Smooth muscle cell (in vitro differentiated cells): ENCODE data around the gene SLC6A6. TPM values are rescaled to one million over a fixed set of nuclear protein-coding genes. Genes with fewer than 3 reads are reported as not detected.

Experiments used
- DNase-seq: peaks from one replicate; lab custom pipeline; 2025; ENCODE audit not compliant: unreplicated experiment; lab: John Stamatoyannopoulos, UW
- H2AFZ ChIP-seq: fragments of 200-600 bp; sonication (generic); 2 replicates; pipeline ENCODE4 v1.6.0; 2016; ENCODE audit warnings: antibody characterized with exemption, low read depth, mild to moderate bottlenecking
- H3F3A ChIP-seq: fragments of 200-600 bp; sonication (generic); 2 replicates; pipeline ENCODE4 v1.6.0; 2017; ENCODE audit warnings: antibody characterized with exemption, low read depth
- H3K27ac ChIP-seq: fragments of 200-600 bp; sonication (generic); 2 replicates; pipeline ENCODE4 v1.5.1; 2016; ENCODE audit warnings: low read depth, mild to moderate bottlenecking
- H3K27me3 ChIP-seq: fragments of 200-600 bp; sonication (generic); 2 replicates; pipeline ENCODE4 v1.6.1; 2016; ENCODE audit warnings: low read depth, mild to moderate bottlenecking
- H3K36me3 ChIP-seq: fragments of 200-600 bp; sonication (generic); 2 replicates; pipeline ENCODE4 v1.5.1; 2016; ENCODE audit warnings: low read depth
- H3K4me1 ChIP-seq: fragments of 200-600 bp; sonication (generic); 2 replicates; pipeline ENCODE4 v1.5.1; 2016; ENCODE audit warnings: low read depth
- H3K4me2 ChIP-seq: fragments of 200-600 bp; sonication (generic); 2 replicates; pipeline ENCODE4 v1.6.0; 2016; ENCODE audit warnings: mild to moderate bottlenecking
- H3K4me3 ChIP-seq: fragments of 200-600 bp; sonication (generic); 2 replicates; pipeline ENCODE4 v1.5.1; 2016; ENCODE audit warnings: mild to moderate bottlenecking
- H3K79me2 ChIP-seq: fragments of 200-600 bp; sonication (generic); 2 replicates; pipeline ENCODE4 v1.6.0; 2016; ENCODE audit warnings: low read depth, mild to moderate bottlenecking
- H3K9ac ChIP-seq: fragments of 200-600 bp; sonication (generic); 2 replicates; pipeline ENCODE4 v1.6.0; 2016; ENCODE audit warnings: low read depth
- H3K9me3 ChIP-seq: fragments of 200-600 bp; sonication (generic); replicated peaks from 2 replicates; pipeline ENCODE4 v1.5.1; 2016; ENCODE audit warnings: low read depth
- H4K20me1 ChIP-seq: fragments of 200-600 bp; sonication (generic); 2 replicates; pipeline ENCODE4 v1.6.0; 2016; ENCODE audit warnings: low read depth
- CTCF ChIP-seq: fragments of 200-600 bp; sonication (generic); IDR thresholded peaks from 2 replicates; pipeline ENCODE4 v1.5.1; 2017; ENCODE audit warnings: borderline replicate concordance, mild to moderate bottlenecking, antibody characterized with exemption; ENCODE audit not compliant: insufficient read depth, poor library complexity, severe bottlenecking
- WGBS: methylation state at CpG from one replicate; pipeline ENCODE4 v1.1.7; 2016; ENCODE audit warnings: low lambda C conversion rate; 5-methylcytosine and 5-hydroxymethylcytosine counted together
- polyA plus RNA-seq: library from polyadenylated mRNA; unstranded; fragments of >200 nt; fragmentation: Nextera tagmentation; extraction: Ambion mirVana; gene quantifications from 2 replicates; pipeline ENCODE4 v1.2.1, GENCODE V29; 2016
- total RNA-seq: library from RNA; depleted of rRNA; stranded (reverse); fragments of >200 nt; gene quantifications from 2 replicates; pipeline ENCODE4 v1.2.3, GENCODE V29; 2014

Gene SLC6A6
- total and polyA plus RNA-seq, 2 experiments from 2014 or later = 9.4 to 11.7 TPM

GRCh38 chr3:14392803-14393319 lies 9.5 kb upstream of the SLC6A6 start:
- H3K4me1 ChIP-seq = no peaks in the 10 kb centered on the region
- H3K4me3 ChIP-seq = no peak overlapping the region
- no peaks in the 10 kb centered on the region for H3K27me3 ChIP-seq
- no peak overlapping the region for H3K27ac ChIP-seq
- no peak overlapping the region for H3K4me2 ChIP-seq
- H4K20me1 ChIP-seq = no peaks in the 10 kb centered on the region
- no peaks in the 10 kb centered on the region for H3K79me2 ChIP-seq
- H3K9ac ChIP-seq = no peak overlapping the region
- H2AFZ ChIP-seq = no peak overlapping the region
- 87% methylated on average over 7 of the region's 7 CpGs for WGBS
- H3K9me3 ChIP-seq = no peaks in the 10 kb centered on the region
- DNase-seq = no peak
- no peak for TF ChIP-seq CTCF
- H3K36me3 ChIP-seq = no peaks in the 10 kb centered on the region
- H3F3A ChIP-seq = no peaks in the 10 kb centered on the region

GRCh38 chr3:14393440-14394106 lies 8.8 kb upstream of the SLC6A6 start:
- Histone ChIP-seq H3K4me2 (no peak overlapping the region), H3K4me3 (no peak overlapping the region), H3K79me2 (no peaks in the 10 kb centered on the region), H4K20me1 (no peaks in the 10 kb centered on the region), H3K27me3 (no peaks in the 10 kb centered on the region), H3K9ac (peak overlapping the region; percentile 16), H3F3A (no peaks in the 10 kb centered on the region), H3K36me3 (no peaks in the 10 kb centered on the region), H3K27ac (peak overlapping the region; percentile 63), H3K4me1 (no peaks in the 10 kb centered on the region), H3K9me3 (no peaks in the 10 kb centered on the region), H2AFZ (peak overlapping the region; percentile 38)
- WGBS = 39% methylated on average over 9 of the region's 9 CpGs
- TF ChIP-seq CTCF = no peak
- no peak for DNase-seq

- Histone ChIP-seq H4K20me1 (no peaks in the 10 kb centered on the region), H3K27me3 (no peaks in the 10 kb centered on the region), H3K9me3 (no peaks in the 10 kb centered on the region), H3K9ac (no peak overlapping the region), H3K27ac (no peak overlapping the region), H3F3A (no peaks in the 10 kb centered on the region), H3K36me3 (no peaks in the 10 kb centered on the region), H3K4me1 (no peaks in the 10 kb centered on the region), H3K4me3 (no peak overlapping the region), H2AFZ (no peak overlapping the region), H3K4me2 (no peak overlapping the region), H3K79me2 (no peaks in the 10 kb centered on the region)
- no peak for DNase-seq
- WGBS = 96% methylated on average over 5 of the region's 5 CpGs
- TF ChIP-seq CTCF = no peak
These were observed 6.2 kb upstream of the SLC6A6 start for GRCh38 chr3:14396031-14396692.
